ENCODE results near the gene CRYZL1. TPM values are rescaled to one million over a fixed set of nuclear protein-coding genes. Genes with fewer than 3 reads are reported as not detected.

Gene CRYZL1
- total and polyA plus RNA-seq, 8 donors, result 21.8 to 84.5 (median 63.4) TPM

- Histone ChIP-seq H3K9me3 (no peaks in the 10 kb centered on the region), H3K36me3 (no peaks in the 10 kb centered on the region), H3K4me1 (peaks cover 4 to 33% of the 10 kb centered on the region in 2 donors), H3K27ac (no peak overlapping the region), H3K4me3 (no peak overlapping the region), H3K27me3 (no peaks in the 10 kb centered on the region)
- intact Hi-C loops (cut with DNase I), result no loop called here
- ATAC-seq, result no peak
- no peak for TF ChIP-seq CTCF (IDR thresholded peaks at IDR 0.05)
- no peak for DNase-seq
Observed at GRCh38 chr21:33659568-33659949, 18.0 kb upstream of the CRYZL1 start.

GRCh38 chr21:33658919-33659567 is 17.5 kb upstream of the CRYZL1 start:
- Histone ChIP-seq H3K36me3 (no peaks in the 10 kb centered on the region), H3K27ac (no peak overlapping the region), H3K9me3 (no peaks in the 10 kb centered on the region), H3K4me1 (peaks cover 4 to 36% of the 10 kb centered on the region in 2 donors), H3K4me3 (no peak overlapping the region), H3K27me3 (no peaks in the 10 kb centered on the region)
- intact Hi-C loops (cut with DNase I), result no loop called here
- no peak for TF ChIP-seq CTCF (IDR thresholded peaks at IDR 0.05)
- ATAC-seq (no peak), DNase-seq (no peak)

- TF ChIP-seq CTCF (IDR thresholded peaks at IDR 0.05), result no peak
- DNase-seq, result no peak
- Histone ChIP-seq H3K27ac (peak overlapping the region in 1 of 2 donors; percentile 13), H3K27me3 (no peaks in the 10 kb centered on the region), H3K36me3 (no peaks in the 10 kb centered on the region), H3K4me3 (no peak overlapping the region), H3K9me3 (no peaks in the 10 kb centered on the region), H3K4me1 (peaks cover 4 to 36% of the 10 kb centered on the region in 2 donors)
- intact Hi-C loops (cut with DNase I), result no loop called here
- no peak for ATAC-seq
Observed at GRCh38 chr21:33657124-33657820, 15.7 kb upstream of the CRYZL1 start.

GRCh38 chr21:33655588-33656221 is 14.2 kb upstream of the CRYZL1 start:
- TF ChIP-seq CTCF (IDR thresholded peaks at IDR 0.05), result no peak
- DNase-seq, result peak in 1 of 4 donors; percentile 55
- Histone ChIP-seq H3K9me3 (no peaks in the 10 kb centered on the region), H3K36me3 (no peaks in the 10 kb centered on the region), H3K4me1 (peaks cover 0 to 36% of the 10 kb centered on the region in 2 donors), H3K27ac (peak overlapping the region; percentile 13 to 50), H3K4me3 (no peak overlapping the region), H3K27me3 (no peaks in the 10 kb centered on the region)
- intact Hi-C loops (cut with DNase I), result no loop called here
- ATAC-seq, result peak; percentile 91

- no peak for TF ChIP-seq CTCF (IDR thresholded peaks at IDR 0.05)
- no peaks in the 10 kb centered on the region for H3K27me3 ChIP-seq
- intact Hi-C loops (cut with DNase I), result no loop called here
Observed at GRCh38 chr21:33654412-33654811, 12.9 kb upstream of the CRYZL1 start.

More at GRCh38 chr21:33654412-33654811, 12.9 kb upstream of the CRYZL1 start:
- Histone ChIP-seq H3K36me3 (no peaks in the 10 kb centered on the region), H3K27ac (no peak overlapping the region), H3K9me3 (no peaks in the 10 kb centered on the region), H3K4me1 (peaks cover 0 to 40% of the 10 kb centered on the region in 2 donors), H3K4me3 (no peak overlapping the region)
- ATAC-seq, result no peak
- no peak for DNase-seq
